CD4-positive, alpha-beta T cell (primary cell): ENCODE measurements around the gene TMEM179. TPM values are rescaled to one million over a fixed set of nuclear protein-coding genes. Genes with fewer than 3 reads are reported as not detected.

Source experiments
- ATAC-seq: fragments of 200-7000 bp; cut with Tn5 transposase; one replicate; pipeline ENCODE4 v1.10.0; 2022; ENCODE audit warnings: mild to moderate bottlenecking; ENCODE audit not compliant: poor library complexity
- CTCF ChIA-PET: fragments of 350-600 bp; sonication (Branson Sonifier 250); formaldehyde crosslinking; loops from one replicate; lab custom pipeline; 2021; ENCODE audit warnings: antibody characterized with exemption, inconsistent platforms; lab: Charles Lee
- POLR2A ChIA-PET: fragments of 350-600 bp; sonication (Branson Sonifier 250); formaldehyde crosslinking; loops from one replicate; lab custom pipeline; 2021; ENCODE audit warnings: antibody characterized with exemption, inconsistent platforms; lab: Charles Lee
- DNase-seq, 14 experiments: peaks; one replicate each; pipeline ENCODE4 v3.0.0-alpha.2; 2013 to 2020; ENCODE audit warnings: mixed read lengths in 2 of 14
- H3K27ac ChIP-seq, 2 donors: one replicate each; pipeline versions ENCODE4 v1.5.1 to v1.7.0; 2013; ENCODE audit warnings: low read length in 2 of 2, low read depth in 1 of 2, mild to moderate bottlenecking in 1 of 2
- H3K27me3 ChIP-seq, 2 experiments: 1 replicate in 1 of 2; 2 replicates in 1 of 2; pipeline versions ENCODE4 v1.6.1 to v1.7.0; 2013; ENCODE audit warnings: low read length in 2 of 2, control low read depth in 1 of 2, mild to moderate bottlenecking in 1 of 2, moderate library complexity in 1 of 2; ENCODE audit not compliant: insufficient read depth in 2 of 2, control insufficient read depth in 1 of 2
- H3K36me3 ChIP-seq: one replicate; pipeline ENCODE4 v1.6.1; 2013; ENCODE audit warnings: low read length, control low read depth; ENCODE audit not compliant: insufficient read depth
- H3K4me1 ChIP-seq: one replicate; pipeline ENCODE4 v1.6.1; 2013; ENCODE audit warnings: low read length, control low read depth; ENCODE audit not compliant: insufficient read depth
- H3K4me3 ChIP-seq: one replicate; pipeline ENCODE4 v1.5.1; 2013; ENCODE audit warnings: mild to moderate bottlenecking, low read length, moderate library complexity
- H3K9me3 ChIP-seq, 2 experiments: 1 replicate in 1 of 2; 2 replicates in 1 of 2; pipeline versions ENCODE4 v1.6.1 to v1.7.0; 2013; ENCODE audit warnings: low read length in 2 of 2, mild to moderate bottlenecking in 2 of 2, control low read depth in 1 of 2, moderate library complexity in 1 of 2; ENCODE audit not compliant: control insufficient read depth in 1 of 2, insufficient read depth in 1 of 2
- H3K27ac Mint-ChIP-seq: one replicate; pipeline ENCODE4 v1.8.0; 2020; ENCODE audit warnings: mixed read lengths
- H3K27me3 Mint-ChIP-seq: one replicate; pipeline ENCODE4 v1.8.0; 2021; ENCODE audit warnings: mixed read lengths
- H3K36me3 Mint-ChIP-seq: one replicate; pipeline ENCODE4 v1.8.0; 2021; ENCODE audit warnings: low read depth, mixed read lengths
- H3K4me1 Mint-ChIP-seq: one replicate; pipeline ENCODE4 v1.8.0; 2021; ENCODE audit warnings: low read depth, mixed read lengths
- H3K4me3 Mint-ChIP-seq: one replicate; pipeline ENCODE4 v1.8.0; 2020; ENCODE audit warnings: mild to moderate bottlenecking, mixed read lengths
- H3K9me3 Mint-ChIP-seq: one replicate; pipeline ENCODE4 v1.8.0; 2020; ENCODE audit warnings: mixed read lengths
- intact Hi-C, 2 experiments: fragments of 100-400 bp; cut with DNase I in 1 of 2; cut with micrococcal nuclease in 1 of 2; formaldehyde crosslinking; loops; one replicate each; pipeline versions ENCODE4 v1.15.1 to v1.9.0; 2023 to 2025; cut with DNase I, micrococcal nuclease
- total RNA-seq, 174 experiments: library from RNA in 2 of 174; stranded (reverse) in 2 of 174; gene quantifications; one replicate each; pipeline ENCODE4 v1.2.3 and lab custom pipeline; 2021 to 2026
- TF ChIP-seq, protein P1 (sequence below): fragments of 200-600 bp; IDR thresholded peaks from one replicate; pipeline ENCODE4 v1.8.0; 2022; ENCODE audit warnings: antibody characterized with exemption, mild to moderate bottlenecking

Gene TMEM179
- total RNA-seq, 2 experiments from 2014 or later: not detected

DNA sequence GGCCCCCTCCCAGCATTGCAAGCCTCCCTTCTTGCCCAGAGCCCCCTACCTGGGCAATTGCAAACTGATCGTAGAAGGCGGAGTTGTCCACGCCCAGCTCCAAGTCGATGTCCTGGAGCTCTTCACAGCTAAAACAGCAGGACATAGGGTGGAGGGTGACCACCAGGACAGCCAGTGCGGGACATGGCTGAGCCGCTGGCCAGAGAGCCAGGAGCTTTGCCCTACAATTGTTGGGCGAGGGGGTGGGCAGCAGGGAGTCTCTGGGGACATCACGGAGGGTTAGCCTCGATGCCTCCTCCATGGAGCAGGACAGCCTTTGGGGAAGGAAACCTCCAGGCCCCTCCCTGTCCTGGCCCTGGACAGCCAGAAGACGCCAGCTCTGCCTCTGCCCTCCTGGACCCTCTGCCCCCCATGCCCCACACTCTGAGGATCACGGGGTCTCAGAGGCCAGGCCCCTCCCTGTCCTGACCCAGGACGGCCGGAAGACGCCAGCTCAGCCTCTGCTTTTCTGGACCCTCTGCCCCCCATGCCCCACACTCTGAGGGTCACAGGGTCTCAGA, 9.4 kb downstream of the TMEM179 start:
- POLR2A ChIA-PET: no interaction called here
- ATAC-seq (no peak), DNase-seq (no peak)
- Mint-ChIP-seq H3K27ac (no peak overlapping the region), H3K27me3 (peaks cover 19% of the 10 kb centered on the region), H3K4me3 (no peak overlapping the region), H3K9me3 (no peaks in the 10 kb centered on the region), H3K36me3 (no peaks in the 10 kb centered on the region), H3K4me1 (no peaks in the 10 kb centered on the region)
- Histone ChIP-seq H3K4me3 (no peak overlapping the region), H3K4me1 (no peaks in the 10 kb centered on the region), H3K27ac (no peak overlapping the region), H3K27me3 (no peaks in the 10 kb centered on the region), H3K36me3 (no peaks in the 10 kb centered on the region), H3K9me3 (peaks cover 0 to 8% of the 10 kb centered on the region in 2 experiments)
- intact Hi-C loops: no loop called here
- TF ChIP-seq, protein P1, sequence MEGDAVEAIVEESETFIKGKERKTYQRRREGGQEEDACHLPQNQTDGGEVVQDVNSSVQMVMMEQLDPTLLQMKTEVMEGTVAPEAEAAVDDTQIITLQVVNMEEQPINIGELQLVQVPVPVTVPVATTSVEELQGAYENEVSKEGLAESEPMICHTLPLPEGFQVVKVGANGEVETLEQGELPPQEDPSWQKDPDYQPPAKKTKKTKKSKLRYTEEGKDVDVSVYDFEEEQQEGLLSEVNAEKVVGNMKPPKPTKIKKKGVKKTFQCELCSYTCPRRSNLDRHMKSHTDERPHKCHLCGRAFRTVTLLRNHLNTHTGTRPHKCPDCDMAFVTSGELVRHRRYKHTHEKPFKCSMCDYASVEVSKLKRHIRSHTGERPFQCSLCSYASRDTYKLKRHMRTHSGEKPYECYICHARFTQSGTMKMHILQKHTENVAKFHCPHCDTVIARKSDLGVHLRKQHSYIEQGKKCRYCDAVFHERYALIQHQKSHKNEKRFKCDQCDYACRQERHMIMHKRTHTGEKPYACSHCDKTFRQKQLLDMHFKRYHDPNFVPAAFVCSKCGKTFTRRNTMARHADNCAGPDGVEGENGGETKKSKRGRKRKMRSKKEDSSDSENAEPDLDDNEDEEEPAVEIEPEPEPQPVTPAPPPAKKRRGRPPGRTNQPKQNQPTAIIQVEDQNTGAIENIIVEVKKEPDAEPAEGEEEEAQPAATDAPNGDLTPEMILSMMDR: no peak
- CTCF ChIA-PET: no interaction called here

DNA sequence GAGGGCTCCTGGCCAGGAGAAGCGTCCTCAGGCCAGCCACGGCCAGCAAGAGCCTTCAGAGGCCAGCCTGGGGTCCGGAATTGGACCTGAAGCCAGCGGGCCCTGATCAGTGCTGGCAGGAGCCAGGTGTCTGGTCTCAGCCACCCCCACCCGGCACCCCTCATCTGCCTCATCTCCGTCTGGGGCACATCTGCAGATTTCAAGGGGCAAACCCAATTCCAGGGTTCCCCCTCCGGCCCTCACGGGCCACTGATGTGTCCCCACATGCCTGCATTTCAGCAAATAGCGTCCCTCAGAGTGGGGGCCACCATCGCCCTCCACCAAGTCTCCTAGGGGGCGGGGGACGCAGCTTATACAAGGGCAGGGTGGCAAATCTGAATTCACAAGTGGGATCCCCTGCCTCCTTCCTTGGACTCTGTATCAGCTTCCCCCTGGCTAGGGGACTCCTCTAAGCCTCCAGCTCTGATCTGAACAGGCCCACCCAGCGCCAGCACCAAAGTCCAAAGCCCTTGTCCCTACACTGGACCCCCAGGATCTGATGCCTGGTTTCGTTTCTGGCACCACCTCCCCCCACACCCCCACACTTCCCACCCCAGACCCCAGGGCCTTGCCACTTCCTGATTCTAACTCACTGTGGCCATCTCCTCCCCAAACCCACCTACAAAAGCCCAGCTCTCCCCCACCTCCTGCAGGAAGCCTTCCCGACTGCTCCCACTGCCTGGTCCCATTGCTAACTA, 10.1 kb downstream of the TMEM179 start:
- Histone ChIP-seq H3K36me3 (no peaks in the 10 kb centered on the region), H3K4me1 (no peaks in the 10 kb centered on the region), H3K27ac (no peak overlapping the region), H3K4me3 (no peak overlapping the region), H3K9me3 (peaks cover 0 to 8% of the 10 kb centered on the region in 2 experiments), H3K27me3 (no peaks in the 10 kb centered on the region)
- Mint-ChIP-seq H3K27ac (no peak overlapping the region), H3K4me3 (no peak overlapping the region), H3K36me3 (no peaks in the 10 kb centered on the region), H3K4me1 (no peaks in the 10 kb centered on the region), H3K9me3 (no peaks in the 10 kb centered on the region), H3K27me3 (peaks cover 14% of the 10 kb centered on the region)
- ATAC-seq: no peak
- CTCF ChIA-PET: no interaction called here
- DNase-seq: no peak
- TF ChIP-seq, protein P1: no peak
- intact Hi-C loops: no loop called here
- POLR2A ChIA-PET: no interaction called here

DNA sequence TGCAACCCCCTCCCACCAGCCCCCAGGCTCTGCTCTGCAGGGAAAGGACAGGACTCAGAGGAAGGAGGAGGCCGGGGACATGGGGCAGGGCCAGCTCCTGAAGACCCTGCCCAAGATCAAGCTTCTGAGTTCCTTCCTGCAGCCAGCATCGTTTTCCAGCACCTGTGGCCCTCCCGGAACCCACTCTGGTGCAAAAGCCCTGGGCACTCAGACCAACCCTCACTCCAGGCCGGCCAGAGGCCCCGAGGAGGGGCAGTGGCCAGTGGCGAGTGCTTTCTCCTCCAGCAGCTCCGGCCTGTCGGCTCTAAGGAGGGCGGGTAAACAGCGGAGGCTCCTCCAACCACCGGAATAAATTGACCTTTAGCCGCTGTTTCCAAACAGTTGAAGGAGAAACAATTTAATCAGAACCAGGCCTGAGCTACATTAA, 10.8 kb downstream of the TMEM179 start:
- H3K4me1 Mint-ChIP-seq: no peaks in the 10 kb centered on the region
- TF ChIP-seq, protein P1: no peak

More for the DNA sequence above, 10.8 kb downstream of the TMEM179 start:
- ATAC-seq (no peak), DNase-seq (no peak)
- Histone ChIP-seq H3K4me3 (no peak overlapping the region), H3K9me3 (peaks cover 0 to 8% of the 10 kb centered on the region in 2 experiments), H3K27me3 (no peaks in the 10 kb centered on the region), H3K27ac (no peak overlapping the region), H3K36me3 (no peaks in the 10 kb centered on the region), H3K4me1 (no peaks in the 10 kb centered on the region)
- Mint-ChIP-seq H3K27me3 (peaks cover 8% of the 10 kb centered on the region), H3K36me3 (no peaks in the 10 kb centered on the region), H3K4me3 (no peak overlapping the region), H3K27ac (no peak overlapping the region), H3K9me3 (no peaks in the 10 kb centered on the region)
- POLR2A ChIA-PET: no interaction called here
- intact Hi-C loops: no loop called here
- CTCF ChIA-PET: no interaction called here
